ENCODE data around the gene VWF.

DNA sequence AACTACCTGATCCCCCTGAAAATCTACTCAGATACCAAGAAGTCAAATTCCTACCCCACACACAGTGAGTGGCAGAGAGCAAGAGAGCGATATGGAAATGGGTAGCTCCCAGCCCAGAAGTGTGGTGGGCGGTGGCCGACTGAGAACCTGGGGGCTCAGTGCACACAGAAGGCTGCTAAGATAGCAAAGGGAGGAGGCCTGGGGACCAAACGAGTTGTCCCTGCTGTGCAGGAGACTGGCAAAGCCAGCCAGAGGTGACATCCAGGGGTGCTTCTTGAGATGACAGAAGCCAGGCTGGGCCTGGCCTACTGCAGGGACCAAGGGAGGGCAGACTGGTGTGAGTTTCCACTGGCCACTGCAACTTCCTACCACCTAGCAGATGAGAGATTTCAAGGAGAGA is 52.9 kb downstream of the VWF start:
- no peak for TF ChIP-seq EZH2 (IDR thresholded peaks at IDR 0.05; ENCODE audit: low read length, unreplicated experiment)
- TF ChIP-seq, protein P1, sequence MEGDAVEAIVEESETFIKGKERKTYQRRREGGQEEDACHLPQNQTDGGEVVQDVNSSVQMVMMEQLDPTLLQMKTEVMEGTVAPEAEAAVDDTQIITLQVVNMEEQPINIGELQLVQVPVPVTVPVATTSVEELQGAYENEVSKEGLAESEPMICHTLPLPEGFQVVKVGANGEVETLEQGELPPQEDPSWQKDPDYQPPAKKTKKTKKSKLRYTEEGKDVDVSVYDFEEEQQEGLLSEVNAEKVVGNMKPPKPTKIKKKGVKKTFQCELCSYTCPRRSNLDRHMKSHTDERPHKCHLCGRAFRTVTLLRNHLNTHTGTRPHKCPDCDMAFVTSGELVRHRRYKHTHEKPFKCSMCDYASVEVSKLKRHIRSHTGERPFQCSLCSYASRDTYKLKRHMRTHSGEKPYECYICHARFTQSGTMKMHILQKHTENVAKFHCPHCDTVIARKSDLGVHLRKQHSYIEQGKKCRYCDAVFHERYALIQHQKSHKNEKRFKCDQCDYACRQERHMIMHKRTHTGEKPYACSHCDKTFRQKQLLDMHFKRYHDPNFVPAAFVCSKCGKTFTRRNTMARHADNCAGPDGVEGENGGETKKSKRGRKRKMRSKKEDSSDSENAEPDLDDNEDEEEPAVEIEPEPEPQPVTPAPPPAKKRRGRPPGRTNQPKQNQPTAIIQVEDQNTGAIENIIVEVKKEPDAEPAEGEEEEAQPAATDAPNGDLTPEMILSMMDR (conservative IDR thresholded peaks at IDR 0.05; ENCODE audit: low read depth, low read length), result no peak
- TF ChIP-seq EZH2phosphoT487 (IDR thresholded peaks at IDR 0.05; ENCODE audit: borderline replicate concordance, low read length), result no peak

Data from PC-3 (cell line).